ENCODE measurements around the gene TBXA2R.

TBXA2R gene

DNA sequence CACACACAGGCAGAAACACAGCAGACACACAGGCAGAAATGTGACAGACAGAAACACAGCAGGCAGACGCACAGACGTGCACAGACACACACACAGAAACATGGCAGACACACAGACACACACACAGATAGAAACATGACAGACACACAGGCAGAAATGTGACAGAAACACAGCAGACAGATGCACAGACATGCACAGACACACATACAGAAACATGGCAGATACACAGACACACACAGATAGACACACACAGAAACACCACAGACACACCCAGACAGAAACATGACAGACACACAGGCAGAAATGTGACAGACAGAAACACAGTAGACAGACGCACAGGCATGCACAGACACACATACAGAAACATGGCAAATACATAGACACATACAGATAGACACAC is 1.3 kb downstream of the TBXA2R start:
- peak overlapping the region; percentile 68 for H3K4me3 ChIP-seq (ENCODE audit: low read length)
- H3K27ac ChIP-seq (ENCODE audit: low read depth, low read length), result no peak overlapping the region

DNA sequence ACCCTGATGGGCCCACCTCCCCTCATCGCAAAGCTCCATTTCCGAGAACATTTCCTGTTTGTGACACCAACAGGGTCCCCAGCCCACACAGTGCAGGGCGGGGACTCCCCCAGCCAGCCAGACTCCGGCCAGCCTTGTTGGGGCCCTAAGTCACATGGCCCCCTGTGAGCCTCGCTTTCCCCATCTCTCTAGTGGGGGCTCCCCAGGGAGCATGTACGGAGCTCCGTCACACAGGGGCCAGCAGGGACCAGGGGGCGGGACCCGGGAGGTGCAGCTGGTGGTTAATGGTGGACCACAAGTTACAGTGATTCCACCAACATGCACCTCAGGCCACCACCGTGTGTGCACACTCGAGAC is 1.7 kb downstream of the TBXA2R start:
- Histone ChIP-seq H3K27me3 (ENCODE audit: control insufficient read depth, insufficient read depth, low read length) (no peaks in the 10 kb centered on the region), H3K4me1 (ENCODE audit: control insufficient read depth, insufficient read depth, low read length) (no peaks in the 10 kb centered on the region), H3K4me3 (ENCODE audit: low read length) (no peak overlapping the region), H3K9ac (ENCODE audit: low read length) (no peak overlapping the region), H3K36me3 (ENCODE audit: control insufficient read depth, insufficient read depth, low read length) (no peaks in the 10 kb centered on the region), H3K27ac (ENCODE audit: low read depth, low read length) (no peak overlapping the region)

More for the DNA sequence above, 1.3 kb downstream of the TBXA2R start:
- Histone ChIP-seq H3K4me1 (ENCODE audit: control insufficient read depth, insufficient read depth, low read length) (no peaks in the 10 kb centered on the region), H3K36me3 (ENCODE audit: control insufficient read depth, insufficient read depth, low read length) (peaks cover 2% of the 10 kb centered on the region), H3K27me3 (ENCODE audit: control insufficient read depth, insufficient read depth, low read length) (no peaks in the 10 kb centered on the region), H3K9ac (ENCODE audit: low read length) (no peak overlapping the region)

DNA sequence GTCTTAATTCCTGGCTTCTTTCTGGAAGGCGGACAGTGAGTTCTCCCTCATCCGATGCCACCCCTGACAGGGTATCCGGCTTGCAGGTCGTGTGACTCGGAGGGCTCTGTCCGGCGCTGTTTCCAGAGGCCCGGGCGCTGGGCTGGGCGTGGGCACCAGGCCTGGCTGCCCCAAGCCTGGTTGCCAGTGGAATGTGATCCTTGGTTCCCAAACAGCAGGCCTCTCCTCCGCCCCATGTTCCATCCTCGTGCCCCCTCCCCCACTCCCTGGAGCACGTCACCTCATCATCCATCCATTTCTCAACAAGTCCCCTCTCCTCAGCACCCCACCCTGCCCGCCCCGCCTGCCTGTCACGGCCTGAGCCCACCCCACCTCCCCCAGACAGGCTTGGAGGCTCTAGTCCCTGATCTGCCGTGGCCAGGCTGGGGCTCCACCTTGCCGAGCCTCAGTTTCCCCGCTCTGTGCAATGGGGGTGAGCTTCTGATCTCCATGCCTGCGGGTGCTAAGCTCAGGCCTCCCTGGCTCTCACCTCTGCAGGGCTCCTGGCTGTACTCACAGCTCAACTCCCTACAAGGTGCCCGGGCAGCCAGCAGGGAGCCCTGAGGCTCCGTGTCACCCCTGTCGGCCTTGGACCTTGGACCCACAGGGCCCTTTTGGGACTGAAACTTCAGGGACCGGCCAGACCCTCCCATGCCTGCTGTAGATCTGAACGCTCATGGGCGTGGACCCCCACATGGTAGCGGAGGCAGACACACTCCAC is 2.3 kb downstream of the TBXA2R start:
- no peak overlapping the region for H3K27ac ChIP-seq (ENCODE audit: low read depth, low read length)

DNA sequence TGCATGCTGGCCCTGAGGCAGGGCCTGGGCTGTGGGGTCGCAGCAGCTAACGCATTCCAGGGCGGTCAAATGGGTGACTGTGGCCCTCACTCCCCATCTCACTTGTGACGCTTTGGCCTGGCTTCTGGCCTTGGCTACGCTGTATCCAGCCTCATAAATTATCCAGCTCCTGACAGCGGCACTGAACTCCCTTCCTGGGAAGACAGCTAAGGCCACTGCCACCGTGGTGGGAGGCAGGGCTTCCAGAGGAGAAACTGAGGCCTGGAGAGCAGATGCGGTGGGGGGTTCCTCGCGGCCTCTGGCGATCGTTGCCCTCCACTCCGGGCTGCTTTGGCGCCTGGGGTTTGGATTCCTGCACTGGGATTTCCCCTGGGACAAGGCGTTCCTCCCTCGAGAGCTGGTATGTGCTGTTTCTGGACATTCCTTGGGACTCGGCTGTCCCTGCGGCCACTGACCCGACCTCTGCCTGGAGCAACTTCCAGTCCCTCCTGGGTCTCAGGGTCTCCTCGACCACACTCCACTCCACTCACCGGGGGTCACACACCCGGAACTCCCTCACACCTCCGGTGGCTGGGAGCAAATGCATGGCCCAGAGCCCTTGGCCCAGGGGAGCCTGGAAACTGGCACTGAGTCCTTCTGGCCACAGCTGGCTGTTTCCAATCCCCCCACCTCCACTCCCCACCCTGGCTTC is 3.4 kb downstream of the TBXA2R start:
- Histone ChIP-seq H3K27ac (ENCODE audit: low read depth, low read length) (no peak overlapping the region), H3K4me3 (ENCODE audit: low read length) (no peak overlapping the region), H3K4me1 (ENCODE audit: control insufficient read depth, insufficient read depth, low read length) (no peaks in the 10 kb centered on the region), H3K27me3 (ENCODE audit: control insufficient read depth, insufficient read depth, low read length) (no peaks in the 10 kb centered on the region), H3K9ac (ENCODE audit: low read length) (no peak overlapping the region), H3K36me3 (ENCODE audit: control insufficient read depth, insufficient read depth, low read length) (no peaks in the 10 kb centered on the region)

More for the DNA sequence above, 2.3 kb downstream of the TBXA2R start:
- Histone ChIP-seq H3K9ac (ENCODE audit: low read length) (no peak overlapping the region), H3K4me1 (ENCODE audit: control insufficient read depth, insufficient read depth, low read length) (no peaks in the 10 kb centered on the region), H3K27me3 (ENCODE audit: control insufficient read depth, insufficient read depth, low read length) (no peaks in the 10 kb centered on the region), H3K4me3 (ENCODE audit: low read length) (no peak overlapping the region), H3K36me3 (ENCODE audit: control insufficient read depth, insufficient read depth, low read length) (no peaks in the 10 kb centered on the region)

DNA sequence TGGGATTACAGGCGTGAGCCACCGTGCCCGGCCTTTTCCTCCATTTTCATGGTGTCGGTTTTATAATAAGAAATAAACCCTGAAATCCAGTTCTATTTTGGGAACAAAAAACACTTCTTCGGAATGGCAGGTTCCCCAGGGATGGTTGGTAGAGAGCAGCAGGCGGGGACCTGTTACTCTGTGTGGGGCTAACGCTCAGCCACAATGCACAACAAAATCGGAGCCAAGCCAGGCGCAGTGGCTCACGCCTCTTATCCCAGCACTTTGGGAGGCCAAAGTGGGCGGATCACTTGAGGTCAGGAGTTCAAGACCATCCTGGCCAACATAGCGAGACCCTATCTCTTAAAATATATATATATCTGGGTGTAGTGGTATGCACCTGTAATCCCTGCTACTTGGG is 5.7 kb downstream of the TBXA2R start:
- Histone ChIP-seq H3K27ac (ENCODE audit: low read depth, low read length) (no peak overlapping the region), H3K4me3 (ENCODE audit: low read length) (no peak overlapping the region), H3K9ac (ENCODE audit: low read length) (no peak overlapping the region), H3K4me1 (ENCODE audit: control insufficient read depth, insufficient read depth, low read length) (no peaks in the 10 kb centered on the region), H3K27me3 (ENCODE audit: control insufficient read depth, insufficient read depth, low read length) (no peaks in the 10 kb centered on the region), H3K36me3 (ENCODE audit: control insufficient read depth, insufficient read depth, low read length) (no peaks in the 10 kb centered on the region)

DNA sequence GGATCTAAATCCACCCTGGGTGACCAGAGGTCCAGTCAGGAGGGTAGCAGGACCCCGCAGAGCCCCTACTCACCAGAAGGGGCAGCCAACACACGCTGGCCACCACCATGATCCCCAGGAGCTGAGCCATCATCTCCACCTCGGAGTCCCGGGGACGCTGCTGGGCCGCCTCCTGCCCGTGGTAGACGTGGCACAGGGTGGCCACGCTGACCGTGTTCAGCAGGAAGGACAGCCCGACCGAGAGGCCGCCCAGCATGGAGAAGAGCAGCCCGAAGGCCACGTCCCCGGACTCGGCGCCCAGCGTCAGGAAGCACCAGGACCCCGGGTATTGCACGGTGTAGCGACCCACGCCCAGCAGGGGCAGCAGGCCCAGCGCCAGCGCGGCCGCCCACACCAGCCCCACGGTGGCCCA is 6.9 kb downstream of the TBXA2R start:
- H3K27me3 ChIP-seq (ENCODE audit: control insufficient read depth, insufficient read depth, low read length), result no peaks in the 10 kb centered on the region
- no peaks in the 10 kb centered on the region for H3K4me1 ChIP-seq (ENCODE audit: control insufficient read depth, insufficient read depth, low read length)
- H3K27ac ChIP-seq (ENCODE audit: low read depth, low read length), result no peak overlapping the region
- H3K9ac ChIP-seq (ENCODE audit: low read length), result no peak overlapping the region
- no peak overlapping the region for H3K4me3 ChIP-seq (ENCODE audit: low read length)
- H3K36me3 ChIP-seq (ENCODE audit: control insufficient read depth, insufficient read depth, low read length), result no peaks in the 10 kb centered on the region

DNA sequence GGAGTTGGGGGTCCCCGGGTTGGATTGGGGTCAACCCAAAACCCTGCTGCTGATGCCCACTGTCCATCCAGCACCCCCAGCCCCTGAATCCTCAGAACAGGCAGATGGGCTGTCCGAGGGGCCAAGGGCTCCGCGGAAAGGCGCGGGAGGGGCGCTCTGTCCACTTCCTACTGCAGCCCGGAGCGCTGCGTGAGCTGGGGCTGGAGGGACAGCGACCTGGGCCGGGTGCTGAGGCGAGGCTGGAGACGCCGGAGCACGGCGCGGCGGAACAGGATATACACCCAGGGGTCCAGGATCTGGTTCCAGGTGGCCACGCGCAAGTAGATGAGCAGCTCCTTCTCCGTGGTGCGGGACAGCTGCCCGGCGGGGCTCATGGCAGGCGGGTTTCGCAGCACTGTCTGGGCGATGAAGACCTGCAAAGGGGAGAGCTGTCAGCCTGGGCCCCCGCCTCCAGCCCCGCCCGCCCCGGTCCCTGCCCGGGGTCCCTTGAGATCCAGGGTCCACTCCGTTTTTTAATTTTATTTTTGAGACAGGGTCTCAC is 11.1 kb downstream of the TBXA2R start:
- H3K9ac ChIP-seq (ENCODE audit: low read length), result no peak overlapping the region
- H3K4me1 ChIP-seq (ENCODE audit: control insufficient read depth, insufficient read depth, low read length), result no peaks in the 10 kb centered on the region
- no peak overlapping the region for H3K27ac ChIP-seq (ENCODE audit: low read depth, low read length)
- no peak overlapping the region for H3K4me3 ChIP-seq (ENCODE audit: low read length)
- H3K27me3 ChIP-seq (ENCODE audit: control insufficient read depth, insufficient read depth, low read length), result no peaks in the 10 kb centered on the region
- H3K36me3 ChIP-seq (ENCODE audit: control insufficient read depth, insufficient read depth, low read length), result no peaks in the 10 kb centered on the region

DNA sequence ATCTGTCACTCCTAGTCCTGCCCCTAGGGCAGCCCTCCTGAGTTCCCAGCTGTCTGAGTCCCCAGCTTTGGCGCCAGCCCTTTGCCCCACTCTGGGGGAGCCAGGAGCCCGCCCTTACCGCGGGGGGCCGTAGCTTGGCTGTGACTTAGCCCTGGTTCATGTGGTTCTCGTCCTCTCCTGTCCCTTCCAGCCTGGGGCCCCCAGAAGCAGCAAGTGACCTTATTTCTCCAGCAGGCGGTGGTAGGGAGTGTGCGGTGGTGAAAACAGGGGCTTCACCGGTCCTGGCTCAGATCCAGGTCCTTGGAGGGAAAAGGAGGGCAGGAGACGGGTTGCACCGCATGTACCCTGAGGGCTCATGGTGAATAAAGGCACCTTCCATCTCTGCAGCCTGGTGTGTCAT is 13.5 kb downstream of the TBXA2R start:
- no peaks in the 10 kb centered on the region for H3K4me1 ChIP-seq (ENCODE audit: control insufficient read depth, insufficient read depth, low read length)
- H3K36me3 ChIP-seq (ENCODE audit: control insufficient read depth, insufficient read depth, low read length), result no peaks in the 10 kb centered on the region
- no peak overlapping the region for H3K4me3 ChIP-seq (ENCODE audit: low read length)
- no peak overlapping the region for H3K27ac ChIP-seq (ENCODE audit: low read depth, low read length)
- H3K9ac ChIP-seq (ENCODE audit: low read length), result no peak overlapping the region
- no peaks in the 10 kb centered on the region for H3K27me3 ChIP-seq (ENCODE audit: control insufficient read depth, insufficient read depth, low read length)

DNA sequence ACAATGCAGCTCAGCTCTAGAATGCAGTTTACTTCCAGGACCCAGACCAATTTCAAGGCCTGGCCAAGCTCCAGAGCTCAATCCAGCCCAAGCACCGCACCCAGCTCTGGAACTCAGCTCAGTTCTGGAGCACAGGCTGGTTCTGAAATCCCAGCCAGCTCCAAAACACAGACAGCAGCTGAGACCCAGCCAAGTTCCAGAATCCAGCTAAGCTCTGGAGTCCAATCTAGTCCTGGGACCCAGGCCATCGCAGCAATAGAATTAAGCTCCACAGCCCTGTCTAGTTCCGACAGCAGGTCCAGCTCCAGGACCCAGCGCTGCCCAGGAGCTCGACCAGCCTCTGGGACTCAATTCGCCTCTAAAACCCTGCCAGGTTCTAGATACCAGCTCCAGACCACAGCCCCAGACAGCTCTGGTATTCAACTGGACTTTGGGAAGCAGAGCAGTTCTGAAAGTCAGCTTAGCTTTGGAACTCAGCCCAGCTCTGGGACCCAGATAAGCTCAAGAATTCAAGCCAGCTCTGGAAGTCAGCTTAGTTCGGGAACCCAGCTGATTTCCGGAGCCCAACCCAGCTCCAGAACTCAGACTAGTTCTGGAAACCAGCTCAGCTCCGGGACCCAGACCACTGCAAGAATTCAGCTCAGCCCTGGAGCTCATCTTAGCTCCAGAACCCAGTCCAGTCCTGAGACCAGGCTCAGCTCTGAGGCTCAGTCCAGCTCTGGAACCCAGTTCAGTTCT is 14.6 kb downstream of the TBXA2R start:
- H3K4me1 ChIP-seq (ENCODE audit: control insufficient read depth, insufficient read depth, low read length), result no peaks in the 10 kb centered on the region
- no peak overlapping the region for H3K27ac ChIP-seq (ENCODE audit: low read depth, low read length)
- no peaks in the 10 kb centered on the region for H3K27me3 ChIP-seq (ENCODE audit: control insufficient read depth, insufficient read depth, low read length)
- H3K9ac ChIP-seq (ENCODE audit: low read length), result no peak overlapping the region
- H3K36me3 ChIP-seq (ENCODE audit: control insufficient read depth, insufficient read depth, low read length), result no peaks in the 10 kb centered on the region
- H3K4me3 ChIP-seq (ENCODE audit: low read length), result no peak overlapping the region

DNA sequence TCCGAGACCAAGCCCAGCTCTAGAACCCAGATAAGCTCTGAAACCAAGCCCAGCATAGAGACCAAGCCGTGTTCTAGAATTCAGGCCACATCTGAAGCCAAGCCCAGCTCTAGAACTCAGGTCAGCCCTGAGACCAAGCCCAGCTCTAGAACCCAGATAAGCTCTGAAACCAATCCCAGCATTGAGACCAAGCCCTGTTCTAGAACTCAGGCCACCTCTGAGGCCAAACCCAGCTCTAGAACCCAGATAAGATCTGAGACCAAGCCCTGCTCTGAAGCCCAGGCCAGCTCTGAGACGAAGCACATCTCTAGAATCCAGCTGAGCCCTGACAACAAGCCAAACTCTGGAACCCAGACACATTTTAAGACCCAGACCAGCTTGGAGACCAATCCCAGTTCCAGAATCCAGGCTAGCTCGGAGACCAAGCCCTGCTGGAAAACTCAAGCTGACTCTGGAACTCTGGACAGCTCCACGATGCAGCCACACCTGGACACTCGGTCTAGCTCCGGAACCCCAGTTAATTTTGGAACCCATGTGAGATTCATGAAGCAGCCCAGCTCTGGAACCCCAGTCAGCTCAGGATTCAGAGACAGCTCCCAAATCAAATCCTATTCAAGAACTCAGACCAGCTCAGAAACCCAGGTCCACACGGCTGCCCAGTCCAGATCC is 15.6 kb downstream of the TBXA2R start:
- no peak overlapping the region for H3K27ac ChIP-seq (ENCODE audit: low read depth, low read length)
- H3K4me3 ChIP-seq (ENCODE audit: low read length), result no peak overlapping the region
- peaks cover 2% of the 10 kb centered on the region for H3K27me3 ChIP-seq (ENCODE audit: control insufficient read depth, insufficient read depth, low read length)
- peaks cover 3% of the 10 kb centered on the region for H3K4me1 ChIP-seq (ENCODE audit: control insufficient read depth, insufficient read depth, low read length)
- H3K36me3 ChIP-seq (ENCODE audit: control insufficient read depth, insufficient read depth, low read length), result no peaks in the 10 kb centered on the region
- H3K9ac ChIP-seq (ENCODE audit: low read length), result no peak overlapping the region

DNA sequence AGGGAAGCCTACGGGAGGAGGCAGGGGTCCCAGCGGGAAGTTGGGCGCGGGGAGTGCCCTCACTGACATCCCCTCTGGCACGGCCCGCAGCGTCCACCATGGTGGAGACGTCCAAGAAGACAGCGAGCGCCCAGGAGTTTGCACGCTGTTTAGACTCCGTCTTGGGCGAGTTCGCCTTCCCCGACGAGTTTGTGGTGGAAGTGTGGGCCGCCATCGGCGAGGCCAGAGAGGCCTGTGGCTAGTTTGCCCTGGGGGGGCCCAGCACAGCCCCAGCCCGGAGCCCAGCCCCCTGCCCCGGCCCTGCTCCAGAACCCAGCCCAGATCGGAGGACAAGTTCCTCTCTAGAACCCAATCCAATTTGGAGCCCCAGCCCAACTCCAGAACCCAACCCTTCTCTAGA is 16.7 kb downstream of the TBXA2R start:
- Histone ChIP-seq H3K4me1 (ENCODE audit: control insufficient read depth, insufficient read depth, low read length) (peaks cover 3% of the 10 kb centered on the region), H3K27ac (ENCODE audit: low read depth, low read length) (no peak overlapping the region), H3K27me3 (ENCODE audit: control insufficient read depth, insufficient read depth, low read length) (peaks cover 11% of the 10 kb centered on the region), H3K4me3 (ENCODE audit: low read length) (no peak overlapping the region), H3K9ac (ENCODE audit: low read length) (no peak overlapping the region), H3K36me3 (ENCODE audit: control insufficient read depth, insufficient read depth, low read length) (no peaks in the 10 kb centered on the region)

DNA sequence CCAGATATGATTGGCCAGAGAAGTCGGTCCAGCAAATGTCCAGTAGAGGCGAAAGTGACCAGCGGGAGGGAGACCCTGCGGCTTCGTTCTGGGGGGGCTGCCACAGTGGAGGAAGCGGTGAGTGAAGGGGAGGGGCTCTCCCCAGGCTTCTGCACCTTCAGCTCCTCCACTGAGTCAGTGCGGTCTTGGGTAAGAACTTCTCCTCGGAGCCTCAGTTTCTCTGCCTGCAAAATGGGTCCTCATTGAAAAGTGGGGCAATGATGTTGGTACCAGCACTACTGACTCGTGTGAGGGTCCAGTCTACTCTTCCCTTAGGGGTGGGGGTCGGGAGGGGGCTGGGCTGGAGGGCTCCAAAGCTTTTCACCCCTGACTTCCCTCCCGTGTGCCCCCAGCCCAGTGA is 17.2 kb downstream of the TBXA2R start:
- H3K36me3 ChIP-seq (ENCODE audit: control insufficient read depth, insufficient read depth, low read length), result no peaks in the 10 kb centered on the region
- peaks cover 3% of the 10 kb centered on the region for H3K4me1 ChIP-seq (ENCODE audit: control insufficient read depth, insufficient read depth, low read length)
- H3K9ac ChIP-seq (ENCODE audit: low read length), result no peak overlapping the region
- no peak overlapping the region for H3K4me3 ChIP-seq (ENCODE audit: low read length)
- peaks cover 12% of the 10 kb centered on the region for H3K27me3 ChIP-seq (ENCODE audit: control insufficient read depth, insufficient read depth, low read length)
- no peak overlapping the region for H3K27ac ChIP-seq (ENCODE audit: low read depth, low read length)
